GM10266 (cell line): ENCODE measurements around the gene MBP.

Experiments used
- DNase-seq: peaks from one replicate; pipeline ENCODE4 v3.0.0; 2012; ENCODE audit errors: extremely low spot score
- CTCF ChIP-seq: IDR thresholded peaks from 2 replicates; pipeline ENCODE4 v1.5.1; 2012; ENCODE audit warnings: mild to moderate bottlenecking, low read depth; ENCODE audit not compliant: control insufficient read depth, insufficient read depth; ENCODE audit errors: missing control alignments

The MBP gene

GRCh38 chr18:76959605-76960004 lies 173.0 kb downstream of the MBP start:
- DNase-seq: no peak
- no peak for TF ChIP-seq CTCF

DNA sequence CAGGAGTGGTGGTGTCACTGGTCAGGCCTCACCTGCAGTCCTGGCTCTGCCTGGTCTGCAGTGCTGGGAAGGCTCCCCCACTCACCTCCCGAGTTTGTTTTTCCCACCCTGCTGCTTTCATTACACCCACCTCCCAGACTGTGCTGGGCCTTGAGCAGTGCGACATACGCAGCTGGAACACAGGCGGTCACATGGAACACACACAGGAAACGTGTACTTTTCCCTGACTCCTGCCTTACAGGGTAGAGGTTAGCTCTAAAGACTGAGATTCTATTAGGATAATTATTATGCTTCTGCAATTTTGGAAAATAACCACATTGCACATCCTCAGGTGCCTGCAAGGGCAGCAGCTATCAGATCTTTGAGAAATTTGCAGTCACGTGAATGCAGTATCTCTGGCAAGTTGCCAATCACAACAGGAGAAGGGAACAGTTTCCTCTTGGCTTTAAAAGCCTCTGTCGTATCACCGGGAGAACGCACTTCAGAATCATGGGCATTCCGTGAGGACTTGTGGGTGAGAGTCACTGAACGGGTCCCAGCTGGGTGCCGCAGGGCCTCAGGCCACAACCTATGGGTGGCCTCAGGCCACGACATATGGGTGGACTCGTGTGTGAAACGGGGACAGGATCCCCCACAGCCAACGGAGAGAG lies 173.8 kb downstream of the MBP start:
- no peak for TF ChIP-seq CTCF
- DNase-seq: no peak

- TF ChIP-seq CTCF: no peak
- no peak for DNase-seq
These were observed 174.9 kb downstream of the MBP start for GRCh38 chr18:76957384-76958355.

DNA sequence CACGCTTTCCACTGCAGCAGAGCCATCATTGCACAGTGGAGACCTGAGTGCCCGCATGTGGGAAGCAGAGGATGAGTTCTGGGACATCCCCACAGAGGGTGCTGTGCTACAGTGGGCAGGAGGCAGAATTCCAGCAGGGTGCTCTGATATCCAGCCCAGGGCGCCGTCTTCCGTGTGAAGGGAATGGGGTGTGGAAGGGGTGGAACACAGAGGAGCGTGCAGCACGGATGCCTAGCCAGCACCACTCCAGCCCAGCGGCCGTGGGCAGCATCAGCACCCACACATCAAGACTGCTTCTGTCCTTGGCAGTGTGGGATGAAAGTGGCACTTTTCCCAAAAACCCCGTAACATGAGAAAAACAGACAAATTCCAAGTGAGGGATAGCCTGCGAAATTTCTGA lies 175.9 kb downstream of the MBP start:
- no peak for TF ChIP-seq CTCF
- DNase-seq: no peak

DNA sequence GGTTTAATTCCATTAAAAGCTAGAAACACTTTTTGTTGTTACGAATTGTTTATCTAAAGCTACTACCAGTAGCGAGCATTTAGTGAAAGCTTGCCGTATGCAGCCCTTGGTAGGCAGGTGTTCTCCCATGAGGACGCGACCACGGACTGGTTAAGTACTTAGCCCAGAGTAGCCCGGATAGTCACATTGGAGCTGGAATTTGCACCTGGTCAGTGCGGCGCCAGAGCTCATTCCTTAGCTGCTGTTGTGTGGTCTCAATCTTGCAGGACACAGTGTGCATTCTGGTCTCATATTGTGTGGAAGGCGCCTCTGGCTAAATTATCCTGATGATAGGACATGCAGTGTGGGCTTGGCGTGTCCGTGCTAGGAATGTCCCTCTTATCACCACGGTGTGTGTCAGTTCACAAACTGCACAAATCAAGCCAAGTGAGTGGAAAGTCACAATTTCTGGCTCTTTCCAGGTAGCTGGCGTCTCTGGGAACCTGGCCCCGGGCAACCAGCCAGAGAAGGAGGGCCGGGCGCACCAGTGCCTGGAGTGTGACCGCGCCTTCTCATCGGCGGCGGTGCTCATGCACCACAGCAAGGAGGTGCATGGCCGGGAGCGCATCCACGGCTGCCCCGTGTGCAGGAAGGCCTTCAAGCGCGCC lies 176.9 kb downstream of the MBP start:
- no peak for DNase-seq
- no peak for TF ChIP-seq CTCF

GRCh38 chr18:76953583-76954233 lies 178.9 kb downstream of the MBP start:
- no peak for DNase-seq
- no peak for TF ChIP-seq CTCF
